GM12878 (cell line): ENCODE results near the gene MTM1. TPM values are rescaled to one million over a fixed set of nuclear protein-coding genes. Genes with fewer than 3 reads are reported as not detected.

Experiments
- CHD4 ChIP-seq: fragments of 200-600 bp; sonication (generic); IDR thresholded peaks from 2 replicates; pipeline ENCODE4 v1.6.1; 2016; ENCODE audit warnings: mild to moderate bottlenecking
- GATAD2B ChIP-seq: fragments of 450-650 bp; conservative IDR thresholded peaks from 2 replicates; pipeline ENCODE4 v1.6.1; 2017; ENCODE audit warnings: low read depth, mild to moderate bottlenecking, moderate library complexity
- MLLT1 ChIP-seq: fragments of 450-650 bp; IDR thresholded peaks from 2 replicates; pipeline ENCODE4 v1.6.1; 2016; ENCODE audit warnings: mild to moderate bottlenecking
- NFYB ChIP-seq: IDR thresholded peaks from 2 replicates; pipeline ENCODE4 v1.6.1; 2011; ENCODE audit warnings: low read depth, mild to moderate bottlenecking, low read length, improper control_type of control experiment, moderate library complexity; ENCODE audit not compliant: insufficient read depth
- PKNOX1 ChIP-seq: fragments of 450-650 bp; IDR thresholded peaks from 2 replicates; pipeline ENCODE4 v1.6.1; 2016; ENCODE audit warnings: mild to moderate bottlenecking
- SRF ChIP-seq, 2 experiments: IDR thresholded peaks; 2 replicates each; pipeline ENCODE4 v1.6.1; 2011; ENCODE audit warnings: low read depth in 2 of 2, low read length in 2 of 2, mild to moderate bottlenecking in 1 of 2, moderate library complexity in 1 of 2
- ZNF217 ChIP-seq: fragments of 450-650 bp; IDR thresholded peaks from 2 replicates; pipeline ENCODE4 v1.6.1; 2017; ENCODE audit warnings: antibody characterized with exemption, mild to moderate bottlenecking
- polyA plus RNA-seq, 11 experiments: library from polyadenylated mRNA; depleted of rRNA in 4 of 11; unstranded in 6 of 11; stranded (reverse) in 5 of 11; fragments of >200 nt; fragmentation: Nextera tagmentation in 4 of 11; fragmentation: Illumina TruSeq in 1 of 11; extraction: Ambion mirVana in 4 of 11; extraction: Trizol in 1 of 11; gene quantifications; 1 replicate in 1 of 11; 2 replicates in 10 of 11; pipeline versions ENCODE4 v1.2.1 to v1.2.3, GENCODE V29; 2011 to 2016; ENCODE audit warnings: inconsistent platforms in 2 of 11, missing spikeins in 2 of 11, low read depth in 1 of 11
- total RNA-seq, 4 experiments: library from RNA; depleted of rRNA in 3 of 4; stranded (reverse); fragments of >200 nt in 3 of 4; fragmentation: Illumina TruSeq in 1 of 4; extraction: Trizol in 1 of 4; gene quantifications; 2 replicates each; pipeline versions ENCODE4 v1.2.1 to v1.2.3, GENCODE V29; 2013 to 2021
- TF ChIP-seq, protein P1 (sequence below): fragments of 450-650 bp; IDR thresholded peaks from 2 replicates; pipeline ENCODE4 v1.6.1; 2017; ENCODE audit warnings: mild to moderate bottlenecking, moderate library complexity
- TF ChIP-seq, protein P2 (sequence below): fragments of 450-650 bp; IDR thresholded peaks from 2 replicates; pipeline ENCODE4 v1.6.1; 2017; ENCODE audit warnings: mild to moderate bottlenecking

Gene MTM1
- total and polyA plus RNA-seq, 10 of the 15 experiments (the other 5 are each of a cell fraction or from before 2014, with no cell fraction given) = 3.9 to 13.3 (median 8.4) TPM

- TF ChIP-seq, protein P1, sequence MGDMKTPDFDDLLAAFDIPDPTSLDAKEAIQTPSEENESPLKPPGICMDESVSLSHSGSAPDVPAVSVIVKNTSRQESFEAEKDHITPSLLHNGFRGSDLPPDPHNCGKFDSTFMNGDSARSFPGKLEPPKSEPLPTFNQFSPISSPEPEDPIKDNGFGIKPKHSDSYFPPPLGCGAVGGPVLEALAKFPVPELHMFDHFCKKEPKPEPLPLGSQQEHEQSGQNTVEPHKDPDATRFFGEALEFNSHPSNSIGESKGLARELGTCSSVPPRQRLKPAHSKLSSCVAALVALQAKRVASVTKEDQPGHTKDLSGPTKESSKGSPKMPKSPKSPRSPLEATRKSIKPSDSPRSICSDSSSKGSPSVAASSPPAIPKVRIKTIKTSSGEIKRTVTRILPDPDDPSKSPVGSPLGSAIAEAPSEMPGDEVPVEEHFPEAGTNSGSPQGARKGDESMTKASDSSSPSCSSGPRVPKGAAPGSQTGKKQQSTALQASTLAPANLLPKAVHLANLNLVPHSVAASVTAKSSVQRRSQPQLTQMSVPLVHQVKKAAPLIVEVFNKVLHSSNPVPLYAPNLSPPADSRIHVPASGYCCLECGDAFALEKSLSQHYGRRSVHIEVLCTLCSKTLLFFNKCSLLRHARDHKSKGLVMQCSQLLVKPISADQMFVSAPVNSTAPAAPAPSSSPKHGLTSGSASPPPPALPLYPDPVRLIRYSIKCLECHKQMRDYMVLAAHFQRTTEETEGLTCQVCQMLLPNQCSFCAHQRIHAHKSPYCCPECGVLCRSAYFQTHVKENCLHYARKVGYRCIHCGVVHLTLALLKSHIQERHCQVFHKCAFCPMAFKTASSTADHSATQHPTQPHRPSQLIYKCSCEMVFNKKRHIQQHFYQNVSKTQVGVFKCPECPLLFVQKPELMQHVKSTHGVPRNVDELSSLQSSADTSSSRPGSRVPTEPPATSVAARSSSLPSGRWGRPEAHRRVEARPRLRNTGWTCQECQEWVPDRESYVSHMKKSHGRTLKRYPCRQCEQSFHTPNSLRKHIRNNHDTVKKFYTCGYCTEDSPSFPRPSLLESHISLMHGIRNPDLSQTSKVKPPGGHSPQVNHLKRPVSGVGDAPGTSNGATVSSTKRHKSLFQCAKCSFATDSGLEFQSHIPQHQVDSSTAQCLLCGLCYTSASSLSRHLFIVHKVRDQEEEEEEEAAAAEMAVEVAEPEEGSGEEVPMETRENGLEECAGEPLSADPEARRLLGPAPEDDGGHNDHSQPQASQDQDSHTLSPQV = no peak
- TF ChIP-seq SRF (IDR thresholded peaks at IDR 0.05; ENCODE audit: low read depth in 2 of 2, low read length in 2 of 2) (no peak), MLLT1 (no peak), ZNF217 (no peak), GATAD2B (no peak), PKNOX1 (no peak), NFYB (no peak), CHD4 (no peak)
- TF ChIP-seq, protein P2, sequence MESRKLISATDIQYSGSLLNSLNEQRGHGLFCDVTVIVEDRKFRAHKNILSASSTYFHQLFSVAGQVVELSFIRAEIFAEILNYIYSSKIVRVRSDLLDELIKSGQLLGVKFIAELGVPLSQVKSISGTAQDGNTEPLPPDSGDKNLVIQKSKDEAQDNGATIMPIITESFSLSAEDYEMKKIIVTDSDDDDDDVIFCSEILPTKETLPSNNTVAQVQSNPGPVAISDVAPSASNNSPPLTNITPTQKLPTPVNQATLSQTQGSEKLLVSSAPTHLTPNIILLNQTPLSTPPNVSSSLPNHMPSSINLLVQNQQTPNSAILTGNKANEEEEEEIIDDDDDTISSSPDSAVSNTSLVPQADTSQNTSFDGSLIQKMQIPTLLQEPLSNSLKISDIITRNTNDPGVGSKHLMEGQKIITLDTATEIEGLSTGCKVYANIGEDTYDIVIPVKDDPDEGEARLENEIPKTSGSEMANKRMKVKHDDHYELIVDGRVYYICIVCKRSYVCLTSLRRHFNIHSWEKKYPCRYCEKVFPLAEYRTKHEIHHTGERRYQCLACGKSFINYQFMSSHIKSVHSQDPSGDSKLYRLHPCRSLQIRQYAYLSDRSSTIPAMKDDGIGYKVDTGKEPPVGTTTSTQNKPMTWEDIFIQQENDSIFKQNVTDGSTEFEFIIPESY = no peak
- TF ChIP-seq, all 136 proteins: peak for 0
These were observed 57.5 kb downstream of the MTM1 start (continued) for GRCh38 chrX:150625875-150626274.
